ENCODE measurements around the gene MPV17L.
"Not testable (repeated sequence)": the region's sequence is repeated elsewhere in the genome, so short reads cannot be mapped to it uniquely, and the experiment has no call there.

DNA sequence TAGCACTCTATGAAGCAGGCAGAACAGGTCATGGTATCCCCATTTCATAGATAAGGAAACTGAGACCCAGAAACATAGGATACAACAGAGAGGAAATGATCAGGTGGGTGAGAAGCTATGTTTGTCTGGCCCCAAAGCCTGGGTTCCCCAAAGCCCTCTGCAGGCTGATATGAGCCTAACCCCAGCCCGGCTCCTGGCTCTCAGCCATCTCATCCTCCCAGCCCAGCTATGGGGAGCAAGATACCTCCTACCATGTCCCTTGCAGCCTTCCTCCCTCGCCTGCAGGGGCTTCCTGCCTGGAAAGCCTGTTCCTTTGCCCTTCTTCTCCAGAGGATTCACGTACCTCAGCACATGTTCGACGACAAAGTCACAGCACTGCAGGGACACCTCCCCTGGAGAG lies 43.8 kb upstream of the MPV17L start:
- TF ChIP-seq, protein P1, sequence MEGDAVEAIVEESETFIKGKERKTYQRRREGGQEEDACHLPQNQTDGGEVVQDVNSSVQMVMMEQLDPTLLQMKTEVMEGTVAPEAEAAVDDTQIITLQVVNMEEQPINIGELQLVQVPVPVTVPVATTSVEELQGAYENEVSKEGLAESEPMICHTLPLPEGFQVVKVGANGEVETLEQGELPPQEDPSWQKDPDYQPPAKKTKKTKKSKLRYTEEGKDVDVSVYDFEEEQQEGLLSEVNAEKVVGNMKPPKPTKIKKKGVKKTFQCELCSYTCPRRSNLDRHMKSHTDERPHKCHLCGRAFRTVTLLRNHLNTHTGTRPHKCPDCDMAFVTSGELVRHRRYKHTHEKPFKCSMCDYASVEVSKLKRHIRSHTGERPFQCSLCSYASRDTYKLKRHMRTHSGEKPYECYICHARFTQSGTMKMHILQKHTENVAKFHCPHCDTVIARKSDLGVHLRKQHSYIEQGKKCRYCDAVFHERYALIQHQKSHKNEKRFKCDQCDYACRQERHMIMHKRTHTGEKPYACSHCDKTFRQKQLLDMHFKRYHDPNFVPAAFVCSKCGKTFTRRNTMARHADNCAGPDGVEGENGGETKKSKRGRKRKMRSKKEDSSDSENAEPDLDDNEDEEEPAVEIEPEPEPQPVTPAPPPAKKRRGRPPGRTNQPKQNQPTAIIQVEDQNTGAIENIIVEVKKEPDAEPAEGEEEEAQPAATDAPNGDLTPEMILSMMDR (IDR thresholded peaks at IDR 0.05; ENCODE audit: low read depth, low read length), result not testable (repeated sequence)
- TF ChIP-seq EZH2phosphoT487 (IDR thresholded peaks at IDR 0.05; ENCODE audit: low read depth), result not testable (repeated sequence)
